ENCODE data around the gene DIAPH1.

The DIAPH1 gene

DNA sequence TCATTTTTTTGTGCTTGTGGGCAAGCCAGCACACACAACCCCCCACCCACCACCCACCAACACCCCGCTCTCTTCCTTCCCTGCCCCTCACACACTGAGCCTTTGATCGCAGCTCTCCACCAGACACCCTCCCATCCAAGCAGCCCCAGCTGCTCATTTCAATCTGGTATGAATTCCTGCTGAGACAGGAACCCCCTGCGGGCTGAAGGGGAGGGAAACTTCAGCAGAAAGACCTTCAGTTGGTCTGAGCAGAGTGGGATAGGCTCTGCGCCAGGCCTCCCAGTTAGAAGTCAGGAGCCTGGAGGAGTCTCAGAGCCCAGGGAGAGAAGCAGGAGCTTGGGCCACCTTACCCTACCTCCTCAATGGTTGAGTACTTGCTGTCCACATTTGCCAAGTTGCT is 122.8 kb downstream of the DIAPH1 start:
- no peak for DNase-seq

DNA sequence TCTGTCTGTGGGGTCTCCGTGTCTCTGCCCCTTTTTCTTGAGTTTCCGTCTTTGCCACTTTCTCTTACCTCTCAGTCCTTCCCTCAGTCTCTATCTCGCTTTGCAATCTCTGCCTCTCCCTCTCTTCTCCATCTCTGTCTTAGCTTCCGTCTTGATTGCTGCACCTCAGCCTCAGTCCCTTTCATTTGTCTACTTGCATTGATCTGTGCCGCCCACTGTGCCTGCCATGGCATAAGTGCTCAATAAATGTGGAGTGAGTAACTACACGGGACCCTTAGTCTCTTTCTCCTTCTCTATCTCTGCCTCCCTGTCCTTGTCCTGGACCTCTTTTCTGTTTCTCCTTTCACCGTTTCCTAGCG is 123.4 kb downstream of the DIAPH1 start:
- DNase-seq, result no peak

DNA sequence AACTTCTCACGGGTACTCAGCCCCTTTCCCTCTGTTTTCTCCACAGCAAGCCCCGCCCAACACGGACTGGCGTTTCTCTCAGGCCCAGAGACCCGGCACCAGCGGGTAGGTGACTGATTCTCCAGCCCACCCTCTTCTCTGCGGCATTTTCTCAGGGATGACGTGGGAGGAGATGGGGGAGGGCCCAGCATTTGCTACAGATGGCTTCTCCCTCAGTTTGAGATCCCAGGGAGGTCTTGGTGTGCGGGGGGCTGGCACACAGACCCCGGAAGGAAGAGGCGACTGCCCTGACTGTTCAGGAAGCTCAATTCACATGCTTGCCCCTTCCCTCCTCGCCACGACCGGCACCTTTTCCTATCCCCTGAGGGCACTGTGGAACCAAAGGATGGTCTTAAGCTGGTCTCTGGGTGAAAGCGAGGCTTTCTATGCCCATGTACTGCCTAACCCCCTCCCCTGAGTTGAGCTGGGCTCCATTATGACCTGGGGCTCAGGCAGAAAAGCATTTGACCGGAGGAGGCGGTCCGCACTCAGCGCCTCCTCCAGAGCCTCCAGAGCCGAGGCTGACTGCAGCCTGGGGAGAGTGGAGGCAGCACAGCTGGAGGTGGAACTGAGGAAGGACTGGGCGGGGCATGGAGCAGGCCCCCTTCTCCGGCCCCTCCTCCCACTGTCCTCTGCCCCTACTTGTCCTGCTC is 123.9 kb downstream of the DIAPH1 start:
- DNase-seq, result no peak

DNA sequence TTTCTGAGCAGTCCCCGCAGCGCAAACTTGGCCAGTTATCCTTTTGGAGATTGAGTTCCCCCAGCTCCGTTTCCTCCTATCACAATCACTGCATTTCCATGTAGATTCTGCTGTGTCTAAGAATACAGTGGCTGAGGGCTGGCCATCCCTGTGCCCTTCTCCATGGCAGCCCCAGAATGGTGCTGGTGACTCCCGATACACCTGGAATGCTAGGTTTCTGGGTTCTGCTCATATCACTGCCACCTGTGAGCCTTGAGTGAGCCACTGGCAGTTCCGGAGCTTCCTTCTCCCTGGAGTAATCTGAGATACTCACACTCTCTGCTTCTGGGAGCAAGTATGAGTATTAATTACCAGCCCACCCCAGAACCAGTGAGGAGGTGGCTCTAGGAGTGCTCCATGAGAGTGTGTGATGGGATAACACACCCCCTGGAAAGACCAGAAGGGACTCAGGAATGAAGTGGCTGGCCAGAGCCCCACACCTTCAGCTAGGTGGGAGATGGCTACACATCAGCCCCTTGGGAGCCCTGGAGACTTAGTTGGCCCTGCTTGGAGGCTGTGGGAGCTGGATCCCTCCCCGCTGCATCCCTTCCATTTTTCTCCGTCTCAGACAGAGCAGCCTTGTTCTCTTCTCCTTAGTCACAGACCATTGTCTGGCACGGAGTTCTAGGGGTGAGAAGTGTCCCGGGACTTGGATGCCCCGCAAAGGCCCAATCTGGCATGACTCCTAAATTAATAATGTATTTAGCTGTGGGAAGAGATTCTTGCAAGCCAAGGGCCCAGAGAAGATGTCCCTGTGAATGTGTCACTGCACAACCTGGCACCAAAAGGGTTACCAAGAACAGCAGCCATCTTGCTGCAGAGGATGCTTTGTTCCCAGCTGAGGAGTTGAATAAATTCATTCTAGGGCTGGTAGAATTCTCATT is 125.0 kb downstream of the DIAPH1 start:
- DNase-seq, result no peak

DNA sequence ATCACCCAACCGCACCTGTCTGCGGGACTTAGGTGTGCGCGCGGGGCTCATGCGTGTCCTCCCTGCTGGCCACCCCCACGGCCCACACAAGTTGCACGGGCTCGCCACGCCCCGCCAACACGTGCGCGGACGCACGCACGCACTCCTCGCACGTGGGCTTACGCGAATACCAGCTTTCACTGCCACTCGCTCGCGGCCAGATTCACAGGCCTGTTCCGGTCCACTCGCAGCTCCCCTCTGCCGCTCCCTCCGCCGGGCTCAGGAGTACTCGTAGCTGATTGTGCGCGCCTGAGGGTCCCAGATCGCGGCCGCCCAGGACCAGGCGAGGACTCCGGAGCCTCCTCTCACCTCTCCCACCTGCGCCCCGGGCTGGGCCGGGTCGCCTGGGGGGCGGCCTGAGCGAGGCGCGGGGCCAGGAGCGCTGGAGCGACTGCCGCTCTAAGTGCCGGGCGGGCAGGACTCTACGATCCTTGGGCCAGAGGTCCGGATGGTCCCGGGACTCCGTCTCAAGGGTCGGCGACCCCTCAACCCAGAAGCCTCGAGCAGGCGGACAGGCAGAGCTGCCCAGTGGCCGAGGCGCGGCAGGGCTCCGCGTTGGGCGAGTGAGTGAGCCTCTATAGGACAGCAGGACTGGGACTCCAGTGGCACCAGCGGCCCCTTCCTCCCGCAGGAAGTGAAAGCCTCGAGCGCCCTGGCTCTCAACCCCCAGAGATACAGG is 126.5 kb downstream of the DIAPH1 start:
- no peak for DNase-seq

DNA sequence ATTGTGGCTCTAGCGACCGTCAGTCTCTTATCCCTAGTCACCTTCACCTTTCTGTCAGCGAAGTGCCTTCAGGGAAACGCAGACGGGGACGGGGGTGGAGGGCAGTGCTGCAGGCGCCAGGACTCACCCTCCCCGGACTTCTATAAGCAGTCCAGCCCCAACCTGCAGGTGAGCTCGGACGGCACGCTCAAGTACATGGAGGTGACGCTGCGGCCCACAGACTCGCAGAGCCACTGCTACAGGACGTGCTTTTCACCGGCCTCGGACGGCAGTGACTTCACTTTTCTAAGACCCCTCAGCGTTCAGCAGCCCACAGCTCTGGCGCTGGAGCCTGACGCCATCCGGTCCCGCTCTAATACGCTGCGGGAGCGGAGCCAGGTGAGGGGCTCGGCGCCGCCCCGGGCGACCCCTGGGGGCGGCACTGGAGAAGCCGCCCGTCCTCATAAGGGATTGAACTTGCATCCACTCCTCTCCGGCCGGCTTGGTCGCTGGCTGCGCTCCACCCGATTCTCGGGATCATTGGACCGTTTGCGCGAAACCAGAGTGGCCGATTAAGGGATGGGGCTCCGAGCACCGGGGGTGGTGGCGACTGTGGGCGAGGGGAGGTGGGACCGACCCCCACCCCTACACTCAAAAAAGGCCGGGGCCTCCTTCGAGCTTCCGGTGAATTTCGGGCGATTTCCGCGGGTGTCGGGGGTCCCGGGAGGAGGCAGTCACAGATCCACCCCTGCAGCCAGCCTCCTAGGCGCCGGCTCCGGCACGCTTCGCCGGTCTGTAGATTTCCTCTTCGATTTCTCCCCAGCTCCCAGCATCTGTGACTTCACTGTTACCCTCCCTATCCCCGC is 127.3 kb downstream of the DIAPH1 start:
- DNase-seq, result no peak

DNA sequence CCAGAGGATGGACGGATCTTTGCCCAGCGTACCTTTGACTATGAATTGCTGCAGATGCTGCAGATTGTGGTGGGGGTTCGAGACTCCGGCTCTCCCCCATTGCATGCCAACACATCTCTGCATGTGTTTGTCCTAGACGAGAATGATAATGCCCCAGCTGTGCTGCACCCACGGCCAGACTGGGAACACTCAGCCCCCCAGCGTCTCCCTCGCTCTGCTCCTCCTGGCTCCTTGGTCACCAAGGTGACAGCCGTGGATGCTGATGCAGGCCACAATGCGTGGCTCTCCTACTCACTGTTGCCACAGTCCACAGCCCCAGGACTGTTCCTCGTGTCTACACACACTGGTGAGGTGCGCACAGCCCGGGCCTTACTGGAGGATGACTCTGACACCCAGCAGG is 128.0 kb downstream of the DIAPH1 start:
- DNase-seq, result no peak

DNA sequence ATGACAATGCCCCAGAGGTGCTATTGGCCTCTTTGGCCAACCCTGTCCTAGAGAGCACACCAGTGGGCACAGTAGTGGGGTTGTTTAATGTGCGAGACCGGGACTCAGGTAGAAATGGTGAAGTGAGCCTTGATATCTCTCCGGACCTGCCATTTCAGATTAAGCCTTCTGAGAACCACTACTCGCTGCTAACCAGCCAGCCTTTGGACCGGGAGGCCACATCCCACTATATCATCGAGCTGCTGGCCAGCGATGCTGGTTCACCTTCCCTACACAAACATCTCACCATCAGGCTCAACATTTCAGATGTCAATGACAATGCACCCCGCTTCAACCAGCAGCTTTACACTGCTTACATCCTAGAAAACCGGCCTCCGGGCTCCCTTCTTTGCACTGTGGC is 128.5 kb downstream of the DIAPH1 start:
- DNase-seq, result no peak

DNA sequence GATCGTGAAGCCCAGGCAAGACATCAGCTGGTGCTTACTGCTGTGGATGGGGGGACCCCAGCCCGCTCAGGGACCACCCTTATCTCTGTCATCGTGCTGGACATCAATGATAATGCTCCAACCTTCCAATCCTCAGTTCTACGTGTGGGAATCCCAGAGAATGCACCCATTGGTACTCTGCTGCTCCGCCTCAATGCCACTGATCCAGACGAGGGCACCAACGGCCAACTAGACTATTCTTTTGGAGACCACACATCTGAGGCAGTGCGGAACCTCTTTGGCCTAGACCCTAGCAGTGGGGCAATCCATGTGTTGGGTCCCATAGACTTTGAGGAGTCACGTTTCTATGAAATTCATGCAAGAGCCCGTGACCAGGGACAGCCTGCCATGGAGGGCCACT is 129.0 kb downstream of the DIAPH1 start:
- DNase-seq, result no peak

DNA sequence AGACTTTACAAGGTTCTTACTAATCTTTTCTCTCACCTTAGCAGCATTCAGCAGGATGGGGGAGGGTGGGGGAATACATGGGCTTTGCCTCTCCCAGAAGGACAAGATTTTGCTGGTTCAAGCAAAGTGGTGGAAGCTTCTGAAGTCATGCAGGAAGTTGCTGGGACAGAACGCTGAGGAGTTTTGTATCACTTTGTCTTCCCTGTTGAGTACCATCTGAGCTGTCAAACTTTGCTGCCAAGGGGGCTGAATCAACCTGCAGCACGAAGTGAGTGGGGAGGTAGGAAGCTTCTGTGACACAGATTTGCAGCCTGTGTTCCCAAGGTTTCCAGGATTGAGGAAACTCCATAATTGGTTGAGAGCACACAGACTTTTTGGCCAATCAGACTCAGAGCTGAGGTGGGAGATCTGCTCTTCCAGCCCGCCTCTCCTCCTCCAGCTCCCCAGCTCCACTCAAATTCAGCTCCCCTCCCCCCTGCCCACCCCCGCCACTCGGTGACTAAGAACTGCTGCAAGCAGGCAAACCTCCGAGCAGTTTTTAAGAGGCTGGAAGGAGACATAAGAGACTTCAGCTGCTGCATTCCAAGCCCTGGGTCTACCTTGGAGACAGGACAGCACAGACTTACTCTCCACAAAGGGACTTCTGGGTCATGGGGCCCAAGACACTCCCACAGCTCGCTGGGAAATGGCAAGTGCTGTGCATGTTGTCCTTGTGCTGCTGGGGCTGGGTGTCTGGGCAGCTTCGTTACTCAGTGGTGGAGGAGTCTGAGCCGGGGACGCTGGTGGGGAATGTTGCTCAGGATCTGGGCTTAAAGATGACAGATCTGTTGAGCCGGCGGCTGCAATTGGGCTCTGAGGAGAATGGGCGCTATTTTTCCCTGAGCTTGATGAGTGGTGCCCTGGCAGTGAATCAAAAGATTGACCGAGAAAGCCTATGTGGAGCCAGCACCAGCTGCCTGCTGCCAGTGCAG is 129.9 kb downstream of the DIAPH1 start, which contains the start of gene PCDHGC5:
TSS of gene PCDHGC5 (plus strand) at position 491 of the 971 bp plus-strand sequence. CDS start at position 651, 160 bp downstream.
- DNase-seq, result no peak

DNA sequence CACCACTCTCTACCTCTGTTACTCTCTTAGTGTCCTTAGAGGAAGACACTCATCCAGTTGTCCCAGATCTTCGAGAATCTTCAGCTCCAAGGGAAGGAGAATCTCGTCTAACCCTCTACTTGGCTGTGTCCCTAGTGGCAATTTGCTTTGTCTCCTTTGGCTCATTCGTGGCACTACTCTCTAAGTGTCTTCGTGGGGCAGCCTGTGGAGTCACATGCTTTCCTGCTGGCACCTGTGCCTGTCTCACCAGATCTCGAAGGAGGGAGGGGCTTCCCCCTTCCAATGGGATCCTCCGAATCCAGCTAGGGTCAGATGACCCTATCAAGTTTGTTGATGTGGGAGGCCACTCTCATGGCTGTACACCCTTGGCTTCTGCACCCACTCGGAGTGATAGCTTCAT is 131.7 kb downstream of the DIAPH1 start:
- no peak for DNase-seq

DNA sequence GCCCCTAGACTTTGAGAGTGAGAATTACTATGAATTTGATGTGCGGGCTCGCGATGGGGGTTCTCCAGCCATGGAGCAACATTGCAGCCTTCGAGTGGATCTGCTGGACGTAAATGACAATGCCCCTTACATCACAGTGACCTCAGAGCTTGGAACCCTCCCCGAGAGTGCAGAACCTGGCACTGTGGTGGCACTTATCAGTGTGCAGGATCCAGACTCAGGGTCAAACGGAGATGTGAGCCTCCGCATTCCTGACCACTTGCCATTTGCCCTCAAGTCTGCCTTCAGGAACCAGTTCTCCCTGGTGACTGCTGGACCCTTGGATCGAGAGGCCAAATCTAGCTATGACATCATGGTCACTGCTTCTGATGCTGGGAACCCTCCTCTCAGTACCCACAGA is 132.7 kb downstream of the DIAPH1 start:
- DNase-seq, result no peak

DNA sequence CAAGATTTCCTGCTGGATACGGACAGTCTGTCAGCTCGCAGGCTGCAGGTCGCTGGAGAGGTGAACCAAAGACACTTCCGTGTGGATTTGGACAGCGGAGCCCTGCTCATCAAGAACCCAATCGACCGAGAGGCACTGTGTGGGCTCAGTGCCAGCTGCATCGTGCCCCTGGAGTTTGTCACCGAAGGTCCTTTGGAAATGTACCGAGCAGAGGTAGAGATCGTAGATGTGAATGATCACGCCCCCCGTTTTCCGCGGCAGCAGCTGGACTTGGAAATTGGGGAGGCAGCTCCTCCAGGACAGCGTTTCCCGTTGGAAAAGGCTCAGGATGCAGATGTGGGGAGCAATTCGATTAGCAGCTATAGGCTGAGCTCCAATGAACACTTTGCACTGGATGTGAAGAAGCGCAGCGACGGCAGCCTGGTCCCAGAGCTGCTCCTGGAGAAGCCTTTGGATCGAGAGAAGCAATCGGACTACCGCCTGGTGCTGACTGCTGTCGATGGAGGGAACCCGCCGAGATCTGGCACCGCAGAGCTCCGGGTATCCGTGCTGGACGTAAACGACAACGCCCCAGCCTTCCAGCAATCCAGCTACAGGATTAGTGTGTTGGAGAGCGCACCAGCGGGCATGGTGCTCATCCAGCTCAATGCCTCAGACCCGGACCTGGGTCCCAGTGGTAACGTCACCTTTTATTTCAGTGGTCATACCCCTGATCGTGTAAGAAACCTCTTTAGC is 133.3 kb downstream of the DIAPH1 start:
- DNase-seq, result no peak

DNA sequence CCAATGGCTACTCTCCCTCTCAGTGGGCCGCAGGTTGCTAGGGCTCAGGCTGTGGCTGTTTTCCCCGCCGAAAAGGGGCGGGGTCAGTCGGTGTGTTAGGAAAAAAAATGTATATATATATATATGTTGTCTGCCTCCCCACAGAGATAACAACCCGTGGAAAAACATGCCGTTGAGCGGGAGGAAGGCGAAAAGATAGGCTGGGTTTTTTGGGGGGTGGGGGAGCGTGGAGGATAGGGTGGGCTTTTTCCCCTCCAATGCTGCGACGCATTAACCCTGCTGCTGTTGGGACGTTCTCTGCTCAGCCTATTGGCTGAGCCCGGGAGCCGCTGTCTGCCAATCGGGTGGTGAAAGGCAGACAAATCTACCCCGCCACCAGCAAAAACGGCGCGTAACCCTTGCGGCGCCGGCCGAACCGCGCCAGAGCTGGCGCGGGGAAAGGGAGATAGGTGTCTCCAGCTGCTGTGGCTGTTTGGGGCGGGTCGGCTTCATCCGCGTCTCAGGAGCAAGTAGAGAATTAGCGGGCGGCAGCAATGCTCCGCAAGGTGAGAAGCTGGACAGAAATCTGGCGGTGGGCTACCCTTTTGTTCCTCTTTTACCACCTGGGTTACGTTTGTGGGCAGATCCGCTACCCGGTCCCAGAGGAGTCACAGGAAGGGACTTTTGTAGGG is 134.0 kb downstream of the DIAPH1 start, which contains the start of gene PCDHGC4:
TSS of gene PCDHGC4 (plus strand) at position 390 of the 671 bp plus-strand sequence. CDS start at position 534, 144 bp downstream.
- DNase-seq, result no peak

DNA sequence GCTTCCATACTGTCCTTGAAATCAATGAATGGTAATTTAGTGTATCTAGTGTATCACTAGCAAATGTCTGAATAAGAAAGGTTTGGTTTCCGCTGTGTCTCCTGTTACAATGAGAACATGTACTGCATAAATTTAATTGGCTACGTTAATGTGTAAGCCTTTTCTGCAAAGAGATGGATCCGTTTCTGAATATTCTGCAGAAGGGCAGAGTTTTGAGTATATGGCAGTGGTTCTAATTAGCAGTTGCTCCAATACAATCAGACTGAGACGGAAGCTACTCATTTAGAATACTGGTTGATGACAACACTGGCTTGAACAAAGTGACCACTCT is 134.5 kb downstream of the DIAPH1 start:
- no peak for DNase-seq

DNA sequence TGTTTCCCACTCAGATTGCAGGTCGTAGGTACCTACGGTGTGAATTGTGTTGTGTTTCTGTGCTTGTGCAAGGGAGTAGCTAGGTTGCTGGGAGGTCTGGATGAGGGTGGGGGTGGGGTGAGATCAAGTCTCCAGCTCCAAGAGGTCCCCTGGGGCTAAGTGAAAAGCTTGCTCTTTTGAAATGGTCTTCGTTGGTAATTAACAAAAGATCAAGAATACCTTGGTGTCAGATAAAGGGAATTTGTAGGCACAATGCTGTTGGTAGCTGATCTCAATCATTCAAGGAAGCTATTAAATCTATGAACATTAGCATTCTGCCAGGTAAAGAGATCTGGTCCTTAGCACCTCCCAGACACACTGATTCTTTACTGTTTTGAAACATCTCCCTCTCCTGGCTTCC is 134.9 kb downstream of the DIAPH1 start:
- DNase-seq, result no peak

DNA sequence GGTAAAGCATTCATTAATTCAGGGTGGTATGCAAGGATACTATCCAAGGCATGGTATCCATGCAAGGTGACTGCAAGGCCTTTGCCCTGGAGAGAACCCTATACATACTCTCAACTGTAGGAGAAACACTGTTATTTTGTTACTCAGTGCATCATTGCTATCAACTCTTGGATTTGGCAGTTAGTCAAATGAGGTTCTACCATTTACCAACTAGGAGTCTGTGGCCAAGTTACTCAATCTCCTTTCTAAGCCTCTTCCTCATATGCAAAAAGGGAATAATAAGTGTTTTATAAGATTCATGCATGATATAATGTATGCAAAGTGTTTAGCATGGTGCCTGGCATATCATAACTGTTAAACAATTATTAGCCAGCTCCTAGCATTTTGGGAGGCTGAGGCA is 139.0 kb downstream of the DIAPH1 start:
- no peak for DNase-seq

DNA sequence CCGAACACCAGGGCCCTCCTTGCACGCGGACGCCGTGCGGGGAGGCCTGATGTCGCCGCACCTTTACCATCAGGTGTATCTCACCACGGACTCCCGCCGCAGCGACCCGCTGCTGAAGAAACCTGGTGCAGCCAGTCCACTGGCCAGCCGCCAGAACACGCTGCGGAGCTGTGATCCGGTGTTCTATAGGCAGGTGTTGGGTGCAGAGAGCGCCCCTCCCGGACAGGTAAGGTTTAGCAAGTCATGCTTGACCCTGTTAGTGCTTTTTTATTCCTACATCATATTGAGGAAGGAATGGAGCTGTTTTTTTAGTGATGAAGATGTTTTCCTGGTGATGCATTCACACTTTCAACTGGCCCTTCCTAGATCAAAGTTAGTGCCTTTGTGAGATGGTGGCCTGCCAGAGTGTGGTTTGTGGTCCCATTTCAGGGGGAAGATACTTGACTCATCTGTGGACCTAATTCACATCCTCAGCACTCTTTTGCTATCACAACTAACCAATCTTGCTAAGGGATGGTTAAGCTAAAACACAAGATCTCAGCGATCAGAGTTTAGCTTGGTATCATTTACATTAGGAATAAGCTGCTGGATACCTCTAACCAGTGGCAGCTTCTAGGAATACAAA is 140.4 kb downstream of the DIAPH1 start:
- DNase-seq, result no peak

DNA sequence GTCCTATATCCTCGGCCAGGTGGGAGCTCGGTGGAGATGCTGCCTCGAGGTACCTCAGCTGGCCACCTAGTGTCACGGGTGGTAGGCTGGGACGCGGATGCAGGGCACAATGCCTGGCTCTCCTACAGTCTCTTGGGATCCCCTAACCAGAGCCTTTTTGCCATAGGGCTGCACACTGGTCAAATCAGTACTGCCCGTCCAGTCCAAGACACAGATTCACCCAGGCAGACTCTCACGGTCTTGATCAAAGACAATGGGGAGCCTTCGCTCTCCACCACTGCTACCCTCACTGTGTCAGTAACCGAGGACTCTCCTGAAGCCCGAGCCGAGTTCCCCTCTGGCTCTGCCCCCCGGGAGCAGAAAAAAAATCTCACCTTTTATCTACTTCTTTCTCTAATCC is 141.0 kb downstream of the DIAPH1 start:
- DNase-seq, result no peak

All from NCI-H524 treated with DMSO at 0.1 percent for 48 hours (cell line).